ENCODE results near the gene CLDN24.

GRCh38 chr4:183323295-183323694 lies 1.1 kb upstream of the CLDN24 start:
- TF ChIP-seq EGR1 (IDR thresholded peaks at IDR 0.05) (no peak), MAX (IDR thresholded peaks at IDR 0.05) (no peak), ZBTB7A (IDR thresholded peaks at IDR 0.05; ENCODE audit: low read depth) (no peak), CEBPB (IDR thresholded peaks at IDR 0.05) (no peak), EP300 (IDR thresholded peaks at IDR 0.05; ENCODE audit: borderline replicate concordance) (no peak), RAD21 (IDR thresholded peaks at IDR 0.05; ENCODE audit: low read depth) (no peak), REST (IDR thresholded peaks at IDR 0.05; ENCODE audit: low read depth) (no peak), YY1 (IDR thresholded peaks at IDR 0.05; ENCODE audit: low read depth) (no peak), FOXM1 (IDR thresholded peaks at IDR 0.05; ENCODE audit: borderline replicate concordance, low read depth) (no peak), CREB1 (IDR thresholded peaks at IDR 0.05; ENCODE audit: low read depth) (no peak), TAF1 (IDR thresholded peaks at IDR 0.05; ENCODE audit: low read depth) (no peak), USF1 (IDR thresholded peaks at IDR 0.05) (no peak), TEAD4 (IDR thresholded peaks at IDR 0.05) (no peak)
